Muscle of leg (tissue), 16 donors: ENCODE measurements around the gene KCNG2. TPM values are rescaled to one million over a fixed set of nuclear protein-coding genes. Genes with fewer than 3 reads are reported as not detected.
"Not testable (repeated sequence)": the region's sequence is repeated elsewhere in the genome, so short reads cannot be mapped to it uniquely, and the experiment has no call there.

Experiments used
- DNase-seq: peaks from one replicate; pipeline ENCODE4 v3.0.0; 2013
- H3K27ac ChIP-seq: one replicate; pipeline ENCODE4 v1.5.1; 2013; ENCODE audit warnings: mild to moderate bottlenecking, low read length, control low read depth
- H3K27me3 ChIP-seq: one replicate; pipeline ENCODE4 v1.6.1; 2013; ENCODE audit warnings: low read length; ENCODE audit not compliant: control insufficient read depth, insufficient read depth
- H3K36me3 ChIP-seq: one replicate; pipeline ENCODE4 v1.6.1; 2013; ENCODE audit warnings: low read length; ENCODE audit not compliant: control insufficient read depth, insufficient read depth
- H3K4me1 ChIP-seq: one replicate; pipeline ENCODE4 v1.6.1; 2013; ENCODE audit warnings: low read length; ENCODE audit not compliant: control insufficient read depth, insufficient read depth
- H3K4me3 ChIP-seq: one replicate; pipeline ENCODE4 v1.5.1; 2013; ENCODE audit warnings: low read length, control low read depth
- H3K9me3 ChIP-seq: replicated peaks from 2 replicates; pipeline ENCODE4 v1.6.1; 2013; ENCODE audit warnings: low read depth, low read length; ENCODE audit not compliant: control insufficient read depth
- WGBS: methylation state at CpG from one replicate; pipeline ENCODE4 v1.1.5; 2013; ENCODE audit warnings: missing lambda C conversion rate; ENCODE audit not compliant: insufficient coverage; 5-methylcytosine and 5-hydroxymethylcytosine counted together
- long read RNA-seq, 11 donors: transcript quantifications; one replicate each; lab custom pipeline, GENCODE V29; 2026
- polyA plus RNA-seq, 8 donors: library from polyadenylated mRNA; unstranded; fragments of 120-200 nt; gene quantifications; one replicate each; pipeline versions ENCODE4 v1.2.1 to v1.2.3, GENCODE V29; 2013; ENCODE audit warnings: inconsistent platforms in 1 of 8, low replicate concordance in 1 of 8; ENCODE audit not compliant: insufficient read length in 8 of 8, insufficient read depth in 1 of 8
- total RNA-seq: library from RNA; stranded (reverse); fragments of 120-200 nt; gene quantifications from one replicate; pipeline ENCODE4 v1.2.4, GENCODE V29; 2013

Gene KCNG2, protein sequence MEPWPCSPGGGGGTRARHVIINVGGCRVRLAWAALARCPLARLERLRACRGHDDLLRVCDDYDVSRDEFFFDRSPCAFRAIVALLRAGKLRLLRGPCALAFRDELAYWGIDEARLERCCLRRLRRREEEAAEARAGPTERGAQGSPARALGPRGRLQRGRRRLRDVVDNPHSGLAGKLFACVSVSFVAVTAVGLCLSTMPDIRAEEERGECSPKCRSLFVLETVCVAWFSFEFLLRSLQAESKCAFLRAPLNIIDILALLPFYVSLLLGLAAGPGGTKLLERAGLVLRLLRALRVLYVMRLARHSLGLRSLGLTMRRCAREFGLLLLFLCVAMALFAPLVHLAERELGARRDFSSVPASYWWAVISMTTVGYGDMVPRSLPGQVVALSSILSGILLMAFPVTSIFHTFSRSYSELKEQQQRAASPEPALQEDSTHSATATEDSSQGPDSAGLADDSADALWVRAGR
- total RNA-seq (0.44 TPM), polyA plus RNA-seq (1 to 10 TPM in 1 of 8 donors, under 1 TPM in 7; 0.45 to 1.1 (median 0.63) TPM)
- long read RNA-seq, donor 1, partial matches to known transcripts, result 0 of 1 reads
- long read RNA-seq, donor 1, other reads (novel, unspliced or antisense), result 0 of 1 reads
- long read RNA-seq, donor 2, result 0 reads
- long read RNA-seq, donor 3, result 0 reads
- long read RNA-seq, donor 4, result 0 reads
- long read RNA-seq, donor 5, result 0 reads
- long read RNA-seq, donor 6, result 0 reads
- long read RNA-seq, donor 7, result 0 reads
- long read RNA-seq, donor 8, result 0 reads
- long read RNA-seq, donor 9, result 0 reads
- long read RNA-seq, donor 10, result 0 reads
- long read RNA-seq, donor 11, partial matches to known transcripts, result 36 of 36 reads
- long read RNA-seq, donor 11, other reads (novel, unspliced or antisense), result 0 of 36 reads

- Histone ChIP-seq H3K4me1 (peaks cover 34% of the 10 kb centered on the region), H3K4me3 (peak within 1 kb of the TSS; percentile 31), H3K27me3 (peaks cover 50% of the 10 kb centered on the region), H3K9me3 (no peaks in the 10 kb centered on the region), H3K36me3 (no peaks in the 10 kb centered on the region), H3K27ac (peak within 1 kb of the TSS; percentile 80)
- WGBS, result 2% methylated on average over 57 of the region's 92 CpGs
- DNase-seq, result peak; percentile 79
Observed at GRCh38 chr18:79797518-79798345, at the start of gene KCNG2. KCNG2 (plus strand) TSS chr18:79797938; CDS start chr18:79863668, 65,730 bp downstream.

GRCh38 chr18:79748321-79749180 is 49.2 kb upstream of the KCNG2 start:
- peaks cover 10% of the 10 kb centered on the region for H3K36me3 ChIP-seq
- no peaks in the 10 kb centered on the region for H3K27me3 ChIP-seq

GRCh38 chr18:79749251-79750191 is 48.2 kb upstream of the KCNG2 start:
- Histone ChIP-seq H3K4me3 (no peak overlapping the region), H3K4me1 (no peaks in the 10 kb centered on the region), H3K27ac (no peak overlapping the region), H3K27me3 (no peaks in the 10 kb centered on the region), H3K9me3 (no peaks in the 10 kb centered on the region), H3K36me3 (peaks cover 19% of the 10 kb centered on the region)
- peak; percentile 21 for DNase-seq
- WGBS, result 72% methylated on average over 49 of the region's 49 CpGs

More at GRCh38 chr18:79748321-79749180, 49.2 kb upstream of the KCNG2 start:
- DNase-seq, result no peak
- Histone ChIP-seq H3K4me1 (no peaks in the 10 kb centered on the region), H3K9me3 (no peaks in the 10 kb centered on the region), H3K27ac (no peak overlapping the region), H3K4me3 (no peak overlapping the region)
- 85% methylated on average over 32 of the region's 36 CpGs for WGBS

GRCh38 chr18:79750980-79751571 is 46.7 kb upstream of the KCNG2 start:
- H3K36me3 ChIP-seq, result peaks cover 26% of the 10 kb centered on the region
- H3K4me1 ChIP-seq, result no peaks in the 10 kb centered on the region
- no peak for DNase-seq
- H3K9me3 ChIP-seq, result no peaks in the 10 kb centered on the region
- H3K27ac ChIP-seq, result no peak overlapping the region
- H3K27me3 ChIP-seq, result no peaks in the 10 kb centered on the region
- WGBS, result 86% methylated on average over 9 of the region's 13 CpGs
- H3K4me3 ChIP-seq, result no peak overlapping the region

DNA sequence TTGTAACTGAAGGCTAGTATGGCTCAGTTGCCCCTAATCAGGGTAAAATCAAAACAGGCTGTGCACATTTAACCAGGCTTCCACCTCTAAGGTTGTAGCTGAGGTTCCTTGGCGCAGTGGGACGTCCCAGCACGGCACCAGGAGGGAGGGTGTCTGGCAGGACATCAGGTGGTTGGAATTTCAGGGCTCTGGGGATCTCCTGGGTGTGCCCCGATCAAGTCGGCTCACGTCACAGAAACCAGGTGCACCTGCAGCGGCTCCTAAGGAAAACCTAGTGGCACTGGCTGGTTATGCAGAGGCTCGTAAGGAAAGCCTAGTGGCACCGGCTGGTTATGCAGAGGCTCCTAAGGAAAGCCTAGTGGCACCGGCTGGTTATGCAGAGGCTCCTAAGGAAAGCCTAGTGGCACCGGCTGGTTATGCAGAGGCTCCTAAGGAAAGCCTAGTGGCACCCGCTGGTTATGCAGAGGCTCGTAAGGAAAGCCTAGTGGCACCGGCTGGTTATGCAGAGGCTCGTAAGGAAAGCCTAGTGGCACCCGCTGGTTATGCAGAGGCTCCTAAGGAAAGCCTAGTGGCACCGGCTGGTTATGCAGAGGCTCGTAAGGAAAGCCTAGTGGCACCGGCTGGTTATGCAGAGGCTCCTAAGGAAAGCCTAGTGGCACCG is 45.7 kb upstream of the KCNG2 start:
- not testable (repeated sequence) for H3K4me1 ChIP-seq, H3K4me3 ChIP-seq, H3K27ac ChIP-seq, H3K27me3 ChIP-seq, DNase-seq, H3K9me3 ChIP-seq
- 98% methylated on average over 11 of the region's 20 CpGs for WGBS
- peaks cover 26% of the 10 kb centered on the region for H3K36me3 ChIP-seq

DNA sequence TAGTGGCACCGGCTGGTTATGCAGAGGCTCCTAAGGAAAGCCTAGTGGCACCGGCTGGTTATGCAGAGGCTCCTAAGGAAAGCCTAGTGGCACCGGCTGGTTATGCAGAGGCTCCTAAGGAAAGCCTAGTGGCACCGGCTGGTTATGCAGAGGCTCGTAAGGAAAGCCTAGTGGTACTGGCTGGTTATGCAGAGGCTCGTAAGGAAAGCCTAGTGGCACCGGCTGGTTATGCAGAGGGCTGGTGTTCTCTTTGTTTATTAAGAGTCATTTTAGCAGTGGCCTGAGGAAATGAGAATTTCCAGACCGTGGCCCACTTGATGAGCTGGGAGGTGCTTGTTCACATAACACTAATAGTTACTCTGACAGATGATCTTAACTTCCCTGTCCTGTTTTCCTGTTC is 44.8 kb upstream of the KCNG2 start:
- H3K27me3 ChIP-seq, H3K9me3 ChIP-seq, H3K4me1 ChIP-seq, DNase-seq, H3K4me3 ChIP-seq, H3K27ac ChIP-seq: not testable (repeated sequence)
- H3K36me3 ChIP-seq, result peaks cover 26% of the 10 kb centered on the region
- WGBS, result no CpG with 5 or more reads among the region's 8 CpGs

- H3K27ac ChIP-seq, result no peak overlapping the region
- no peaks in the 10 kb centered on the region for H3K27me3 ChIP-seq
- DNase-seq, result no peak
- 89% methylated on average over 25 of the region's 27 CpGs for WGBS
- H3K4me1 ChIP-seq, result no peaks in the 10 kb centered on the region
- no peak overlapping the region for H3K4me3 ChIP-seq
- H3K36me3 ChIP-seq, result peaks cover 26% of the 10 kb centered on the region
- H3K9me3 ChIP-seq, result no peaks in the 10 kb centered on the region
Observed at GRCh38 chr18:79753391-79753851, 44.3 kb upstream of the KCNG2 start.
